ENCODE data around the gene ERBB4. TPM values are rescaled to one million over a fixed set of nuclear protein-coding genes. Genes with fewer than 3 reads are reported as not detected.
A peak's percentile ranks its signal among the peaks of the same experiment; 100 is the strongest.

ERBB4 gene
- polyA plus RNA-seq, 2 of the 4 experiments (the other 2 are of a cell fraction) = not detected

DNA sequence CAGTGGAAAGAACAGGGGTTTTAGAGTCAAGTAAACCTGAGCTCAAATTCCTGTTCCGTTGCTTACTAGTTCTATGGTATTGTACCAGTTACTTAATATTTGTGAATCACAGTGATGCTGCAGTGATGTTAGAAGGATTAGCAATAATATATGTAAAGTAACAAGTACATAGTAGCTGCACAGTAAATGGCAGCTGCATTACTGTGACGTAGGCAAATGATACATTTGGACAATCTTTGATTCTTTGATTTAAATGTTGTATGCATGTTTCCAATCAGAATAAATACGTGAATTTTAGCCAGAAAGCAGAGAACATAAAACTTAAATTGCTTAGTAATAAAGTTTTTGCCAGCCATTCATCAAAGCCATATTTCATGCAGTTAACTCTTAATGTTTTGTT is 243.0 kb downstream of the ERBB4 start (continued):
- no peak for TF ChIP-seq HDAC2 (IDR thresholded peaks at IDR 0.05)
- TF ChIP-seq, protein P1, sequence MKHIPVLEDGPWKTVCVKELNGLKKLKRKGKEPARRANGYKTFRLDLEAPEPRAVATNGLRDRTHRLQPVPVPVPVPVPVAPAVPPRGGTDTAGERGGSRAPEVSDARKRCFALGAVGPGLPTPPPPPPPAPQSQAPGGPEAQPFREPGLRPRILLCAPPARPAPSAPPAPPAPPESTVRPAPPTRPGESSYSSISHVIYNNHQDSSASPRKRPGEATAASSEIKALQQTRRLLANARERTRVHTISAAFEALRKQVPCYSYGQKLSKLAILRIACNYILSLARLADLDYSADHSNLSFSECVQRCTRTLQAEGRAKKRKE (CRISPR knock-in tag; IDR thresholded peaks at IDR 0.05; ENCODE audit: low read depth) = no peak
- TF ChIP-seq NPAS2 (CRISPR knock-in tag; IDR thresholded peaks at IDR 0.05; ENCODE audit: borderline replicate concordance) = no peak
- TF ChIP-seq JUN (IDR thresholded peaks at IDR 0.05) = no peak
- no peak for TF ChIP-seq ZSCAN20 (CRISPR knock-in tag; IDR thresholded peaks at IDR 0.05)
- no peak for TF ChIP-seq NFE2L2 (conservative IDR thresholded peaks at IDR 0.05; ENCODE audit: low read length)
- no peak for TF ChIP-seq POLR2AphosphoS2 (conservative IDR thresholded peaks at IDR 0.05; ENCODE audit: low read length)
- TF ChIP-seq KDM5A (IDR thresholded peaks at IDR 0.05) = no peak

GRCh38 chr2:212294816-212295215 is 243.8 kb downstream of the ERBB4 start:
- POLR2A ChIA-PET = no interaction called here

GRCh38 chr2:212289301-212289700 is 249.3 kb downstream of the ERBB4 start:
- no peaks in the 10 kb centered on the region for H3K4me1 ChIP-seq
- H3K4me3 ChIP-seq = no peak overlapping the region
- peak overlapping the region; percentile 4; the same call in 1 of the 3 replicates for H3K4me2 ChIP-seq
- no peak for TF ChIP-seq TP53 (CRISPR knock-in tag; IDR thresholded peaks at IDR 0.05)
- no peak for TF ChIP-seq RAD21 (conservative IDR thresholded peaks at IDR 0.05 in 1 of 2, IDR thresholded peaks at IDR 0.05 in 1 of 2)
- TF ChIP-seq HEYL (CRISPR knock-in tag; IDR thresholded peaks at IDR 0.05) = no peak
- no peak for TF ChIP-seq CEBPB (IDR thresholded peaks at IDR 0.05)
- no peak for TF ChIP-seq ZC3H11A (IDR thresholded peaks at IDR 0.05)
- no peak for TF ChIP-seq CBX8 (IDR thresholded peaks at IDR 0.05)
- TF ChIP-seq, protein P2, sequence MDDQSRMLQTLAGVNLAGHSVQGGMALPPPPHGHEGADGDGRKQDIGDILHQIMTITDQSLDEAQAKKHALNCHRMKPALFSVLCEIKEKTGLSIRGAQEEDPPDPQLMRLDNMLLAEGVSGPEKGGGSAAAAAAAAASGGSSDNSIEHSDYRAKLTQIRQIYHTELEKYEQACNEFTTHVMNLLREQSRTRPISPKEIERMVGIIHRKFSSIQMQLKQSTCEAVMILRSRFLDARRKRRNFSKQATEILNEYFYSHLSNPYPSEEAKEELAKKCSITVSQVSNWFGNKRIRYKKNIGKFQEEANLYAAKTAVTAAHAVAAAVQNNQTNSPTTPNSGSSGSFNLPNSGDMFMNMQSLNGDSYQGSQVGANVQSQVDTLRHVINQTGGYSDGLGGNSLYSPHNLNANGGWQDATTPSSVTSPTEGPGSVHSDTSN (IDR thresholded peaks at IDR 0.05) = no peak
- TF ChIP-seq HOXB13 (CRISPR knock-in tag; IDR thresholded peaks at IDR 0.05; ENCODE audit: low read depth) = no peak
- no peaks in the 10 kb centered on the region for H3K9me3 ChIP-seq
- H3K27ac ChIP-seq = no peak overlapping the region
- ChIA-PET POLR2A (no interaction called here), CTCF (no interaction called here)
- no peak for FAIRE-seq
- DNase-seq (ENCODE audit: low read depth in 1 of 2, low spot score in 1 of 2) = no peak
- no peak for ATAC-seq

More at GRCh38 chr2:212294816-212295215, 243.8 kb downstream of the ERBB4 start:
- 29% methylated on average over 2 of the region's 2 CpGs for WGBS (ENCODE audit: missing lambda C conversion rate)
- Histone ChIP-seq H3K4me2 (no peak overlapping the region), H3K4me1 (no peaks in the 10 kb centered on the region), H3K9me3 (no peaks in the 10 kb centered on the region), H3K27ac (no peak overlapping the region), H3K4me3 (no peak overlapping the region)
- ATAC-seq (no peak), DNase-seq (ENCODE audit: low read depth in 1 of 2, low spot score in 1 of 2) (no peak), FAIRE-seq (no peak)
- CTCF ChIA-PET = no interaction called here
- no peak for TF ChIP-seq HOXB13 (CRISPR knock-in tag; IDR thresholded peaks at IDR 0.05; ENCODE audit: low read depth)
- no peak for TF ChIP-seq PHF8 (IDR thresholded peaks at IDR 0.05; ENCODE audit: borderline replicate concordance, low read depth)
- no peak for TF ChIP-seq E2F6 (IDR thresholded peaks at IDR 0.05; ENCODE audit: borderline replicate concordance, low read depth)
- TF ChIP-seq HES2 (IDR thresholded peaks at IDR 0.05) = no peak
- TF ChIP-seq SMC3 (IDR thresholded peaks at IDR 0.05) = no peak
- no peak for TF ChIP-seq NR3C1 (IDR thresholded peaks at IDR 0.05)
- no peak for TF ChIP-seq FOXS1 (CRISPR knock-in tag; IDR thresholded peaks at IDR 0.05)
- TF ChIP-seq MAFK (IDR thresholded peaks at IDR 0.05; ENCODE audit: partially characterized antibody) = no peak
- no peak for TF ChIP-seq GATA3 (IDR thresholded peaks at IDR 0.05; ENCODE audit: borderline replicate concordance)
- TF ChIP-seq CHD4 (IDR thresholded peaks at IDR 0.05; ENCODE audit: borderline replicate concordance) = no peak
- no peak for TF ChIP-seq CEBPB (IDR thresholded peaks at IDR 0.05)
